ENCODE results near the gene DNAJC1.

DNA sequence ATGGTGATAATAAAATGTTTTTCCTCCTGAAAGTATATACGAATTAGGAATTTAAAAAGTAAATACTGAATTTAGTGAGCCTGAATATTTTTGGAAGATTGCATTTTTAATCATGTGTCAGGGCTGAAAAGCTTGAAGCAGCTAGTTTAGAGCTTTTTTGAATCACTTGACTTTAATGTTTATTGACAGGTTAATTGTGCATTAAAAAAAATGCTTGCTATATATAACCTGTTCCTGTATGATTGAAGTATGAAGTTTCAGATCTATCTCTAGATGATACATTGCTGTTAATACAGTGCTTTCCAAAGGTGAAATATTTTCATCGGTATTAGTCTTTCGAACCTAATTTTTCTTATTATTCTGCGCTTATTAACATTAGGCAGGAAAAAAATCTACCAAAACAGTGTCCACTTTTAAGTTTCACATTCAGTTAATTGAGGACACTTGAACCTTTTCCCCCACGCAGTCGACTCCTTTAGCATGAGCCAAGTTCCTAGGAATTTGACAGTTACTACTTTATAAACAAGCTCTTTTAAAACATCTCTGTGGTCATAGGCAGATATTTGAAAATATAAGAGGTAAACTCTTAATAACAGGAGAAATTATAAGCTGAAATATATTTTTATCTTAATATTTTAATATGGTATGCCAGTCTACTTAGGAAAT, 282.4 kb downstream of the DNAJC1 start:
- TF ChIP-seq POLR2AphosphoS5 (IDR thresholded peaks at IDR 0.05; ENCODE audit: low read depth, low read length): no peak
- no peak for TF ChIP-seq POLR2A (IDR thresholded peaks at IDR 0.05; ENCODE audit: low read depth, low read length)

Measured in GM12891 (cell line).